RWPE2 (cell line): Measurements from ENCODE around the gene RSPH9.

ENCODE experiments used
- ATAC-seq: fragments of 200-7000 bp; cut with Tn5 transposase; 3 replicates; pipeline ENCODE4 v1.9.1; 2021; ENCODE audit warnings: low read depth
- DNase-seq: peaks from one replicate; pipeline ENCODE4 v3.0.0-alpha.2; 2020; ENCODE audit warnings: low spot score
- H3K27ac ChIP-seq: fragments of 450-650 bp; 2 replicates; pipeline ENCODE4 v1.5.1; 2017; ENCODE audit warnings: mild to moderate bottlenecking; ENCODE audit not compliant: poor library complexity, severe bottlenecking
- H3K27me3 ChIP-seq: fragments of 250-450 bp; sonication (Bioruptor Pico); 2 replicates; pipeline ENCODE4 v1.5.1; 2021; ENCODE audit warnings: mild to moderate bottlenecking, moderate library complexity; ENCODE audit not compliant: insufficient read depth, poor library complexity, severe bottlenecking
- H3K36me3 ChIP-seq: fragments of 250-450 bp; sonication (Bioruptor Pico); 2 replicates; pipeline ENCODE4 v1.5.1; 2020; ENCODE audit warnings: low read depth, mild to moderate bottlenecking, moderate library complexity
- H3K4me1 ChIP-seq: fragments of 250-450 bp; sonication (Bioruptor Pico); 2 replicates; pipeline ENCODE4 v1.5.1; 2021; ENCODE audit warnings: mild to moderate bottlenecking, moderate library complexity; ENCODE audit not compliant: insufficient read depth, poor library complexity, severe bottlenecking
- H3K4me3 ChIP-seq: fragments of 250-450 bp; sonication (Bioruptor Pico); 2 replicates; pipeline ENCODE4 v1.5.1; 2021; ENCODE audit warnings: mild to moderate bottlenecking, moderate library complexity; ENCODE audit not compliant: severe bottlenecking
- H3K9me3 ChIP-seq: fragments of 250-450 bp; sonication (Bioruptor Pico); 2 replicates; pipeline ENCODE4 v1.5.1; 2021; ENCODE audit warnings: mild to moderate bottlenecking, moderate library complexity; ENCODE audit not compliant: severe bottlenecking
- CTCF ChIP-seq: fragments of 450-650 bp; IDR thresholded peaks from one replicate; pipeline ENCODE4 v1.5.1; 2017; ENCODE audit warnings: mild to moderate bottlenecking, moderate library complexity; ENCODE audit not compliant: poor library complexity, severe bottlenecking

The RSPH9 gene

GRCh38 chr6:43671011-43671800, 26.4 kb downstream of the RSPH9 start:
- Histone ChIP-seq H3K27me3 (no peaks in the 10 kb centered on the region), H3K9me3 (no peaks in the 10 kb centered on the region), H3K4me1 (peaks cover 19% of the 10 kb centered on the region), H3K27ac (no peak overlapping the region), H3K4me3 (no peak overlapping the region), H3K36me3 (peaks cover 18% of the 10 kb centered on the region)
- no peak for ATAC-seq
- TF ChIP-seq CTCF, result no peak
- no peak for DNase-seq

- Histone ChIP-seq H3K27me3 (no peaks in the 10 kb centered on the region), H3K27ac (no peak overlapping the region), H3K36me3 (peaks cover 27% of the 10 kb centered on the region), H3K9me3 (no peaks in the 10 kb centered on the region), H3K4me3 (no peak overlapping the region), H3K4me1 (peaks cover 18% of the 10 kb centered on the region)
- ATAC-seq, result no peak
- TF ChIP-seq CTCF, result no peak
- no peak for DNase-seq
Measured at GRCh38 chr6:43671801-43672690, 27.2 kb downstream of the RSPH9 start.

GRCh38 chr6:43673444-43674084, 28.7 kb downstream of the RSPH9 start:
- no peak overlapping the region for H3K27ac ChIP-seq
- no peak overlapping the region for H3K4me3 ChIP-seq
- TF ChIP-seq CTCF, result no peak
- no peaks in the 10 kb centered on the region for H3K9me3 ChIP-seq
- peaks cover 3% of the 10 kb centered on the region for H3K4me1 ChIP-seq
- peaks cover 42% of the 10 kb centered on the region for H3K36me3 ChIP-seq
- DNase-seq, result no peak
- ATAC-seq, result no peak
- no peaks in the 10 kb centered on the region for H3K27me3 ChIP-seq

- no peaks in the 10 kb centered on the region for H3K9me3 ChIP-seq
- ATAC-seq (no peak), DNase-seq (no peak)
- TF ChIP-seq CTCF, result no peak
- H3K27me3 ChIP-seq, result no peaks in the 10 kb centered on the region
- peaks cover 48% of the 10 kb centered on the region for H3K36me3 ChIP-seq
- H3K4me1 ChIP-seq, result no peaks in the 10 kb centered on the region
- H3K4me3 ChIP-seq, result no peak overlapping the region
- H3K27ac ChIP-seq, result no peak overlapping the region
Measured at GRCh38 chr6:43674291-43674690, 29.5 kb downstream of the RSPH9 start.
